Fibroblast of mammary gland (primary cell): ENCODE measurements around the gene HSDL2.

Experiments
- DNase-seq: peaks from one replicate; pipeline ENCODE4 v3.0.0-alpha.2; 2010; ENCODE audit warnings: low read depth
- H3K4me3 ChIP-seq: 2 replicates; pipeline ENCODE4 v1.5.1; 2011; ENCODE audit warnings: low read depth, mild to moderate bottlenecking, low read length, moderate library complexity; ENCODE audit not compliant: control insufficient read depth
- CTCF ChIP-seq: conservative IDR thresholded peaks from 2 replicates; pipeline ENCODE4 v1.5.1; 2011; ENCODE audit warnings: low read depth, low read length, inconsistent platforms; ENCODE audit not compliant: control insufficient read depth, insufficient read depth

Gene HSDL2

DNA sequence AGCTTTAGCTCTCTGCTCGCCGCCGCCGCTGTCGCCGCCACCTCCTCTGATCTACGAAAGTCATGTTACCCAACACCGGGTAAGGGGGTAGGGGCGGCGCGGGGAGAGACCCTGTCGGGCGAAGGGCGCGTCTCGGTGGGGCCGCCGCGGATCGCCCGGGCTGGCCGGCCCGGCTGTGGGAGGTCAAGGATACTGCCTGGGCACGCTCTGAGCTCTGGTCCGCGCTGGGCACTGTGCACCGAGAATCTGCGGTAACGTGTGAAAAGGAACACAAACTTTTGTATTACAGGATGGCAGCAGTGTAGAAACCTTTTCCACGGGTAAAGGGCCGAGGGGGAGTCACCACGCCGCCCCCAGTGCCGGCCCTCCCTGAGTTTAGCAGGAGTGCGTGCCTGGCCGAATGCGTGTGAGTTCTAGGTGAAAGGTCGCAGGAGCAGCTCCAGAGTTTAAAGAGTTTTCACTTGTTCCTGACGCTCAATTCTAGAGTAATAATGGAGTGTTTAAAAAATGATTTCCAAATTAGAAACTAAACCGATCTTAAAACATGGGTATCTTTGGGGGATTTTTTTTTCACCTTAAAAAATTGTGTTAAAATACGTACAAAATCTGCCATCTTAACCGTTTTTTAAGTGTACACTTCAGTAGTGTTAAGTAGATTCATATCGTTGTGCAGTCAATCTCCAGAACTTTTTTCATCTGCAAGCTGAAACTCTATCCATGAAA lies at the start of gene HSDL2:
Gene HSDL2, plus strand, starts transcription at position 7 of the 723 bp plus-strand sequence. Its CDS starts 56 bp downstream, at position 63.
- DNase-seq, result peak; percentile 50
- no peak for TF ChIP-seq CTCF
- peak within 1 kb of the TSS; percentile 93 for H3K4me3 ChIP-seq

- no peak for TF ChIP-seq CTCF
- H3K4me3 ChIP-seq, result peak overlapping the region; percentile 89
- DNase-seq, result no peak
These were observed 48.3 kb upstream of the HSDL2 start for GRCh38 chr9:112331674-112331952.

DNA sequence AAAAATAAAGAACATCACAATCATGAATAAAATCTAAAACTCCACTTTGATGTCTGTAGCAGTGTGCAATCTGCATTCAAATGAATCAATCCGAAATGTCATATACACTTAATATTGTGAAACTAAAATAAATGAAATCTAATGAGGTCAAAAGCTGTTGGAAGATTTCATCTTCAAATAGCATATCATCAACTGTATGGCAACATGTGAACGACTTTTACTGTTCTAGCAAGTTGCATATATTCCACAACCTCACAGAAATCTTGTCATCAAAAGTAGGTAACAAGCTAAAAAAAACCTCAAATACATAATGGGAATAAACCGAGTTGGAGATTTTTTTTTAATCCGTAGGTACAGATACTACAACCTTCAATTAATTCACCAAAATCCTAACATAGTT lies 47.7 kb upstream of the HSDL2 start:
- no peak for TF ChIP-seq CTCF
- no peak for DNase-seq
- peak overlapping the region; percentile 89 for H3K4me3 ChIP-seq

GRCh38 chr9:112332674-112332976 lies 47.3 kb upstream of the HSDL2 start:
- DNase-seq, result no peak
- H3K4me3 ChIP-seq, result peak overlapping the region; percentile 89
- TF ChIP-seq CTCF, result no peak

DNA sequence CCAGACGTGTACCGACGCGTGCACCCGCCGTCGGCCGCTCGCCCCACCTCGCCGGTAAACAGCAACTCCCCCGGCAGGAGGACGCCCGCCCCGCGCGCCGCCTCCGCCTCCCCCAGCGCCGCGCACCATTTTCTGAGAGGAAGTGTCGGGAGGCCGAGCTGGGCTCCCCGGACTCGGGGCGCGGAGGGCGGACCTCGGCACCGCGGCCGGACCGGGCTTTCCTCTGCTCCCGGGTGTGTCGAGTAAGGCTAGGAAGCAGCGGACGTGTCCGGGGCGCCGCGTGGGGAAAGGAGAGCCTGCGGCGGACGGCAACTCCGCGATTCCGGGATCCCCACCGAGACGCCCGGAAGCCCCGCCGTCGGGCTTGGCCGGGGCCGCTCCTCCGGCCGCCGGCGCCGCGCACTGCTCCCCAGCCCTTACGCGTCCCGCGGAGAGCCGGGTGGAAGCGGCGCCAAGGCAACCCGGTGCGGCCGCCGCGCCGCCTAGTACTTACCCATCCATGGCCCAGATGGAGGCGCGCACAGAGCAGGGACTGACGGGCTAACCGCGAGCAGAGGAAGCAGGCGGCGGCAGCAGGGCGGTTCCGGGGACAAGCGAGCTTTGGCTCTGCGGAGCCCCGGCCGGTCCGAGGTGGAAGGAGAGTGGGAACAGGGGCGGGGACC lies 46.8 kb upstream of the HSDL2 start, which contains the start of gene PTBP3:
Gene PTBP3, minus strand, starts transcription at position 643 of the 662 bp plus-strand sequence. CDS start 35,754 bp downstream, outside the sequence.
- peak; percentile 56 for DNase-seq
- H3K4me3 ChIP-seq, result peak within 1 kb of the TSS; percentile 89
- no peak for TF ChIP-seq CTCF

GRCh38 chr9:112333639-112334431 lies 46.1 kb upstream of the HSDL2 start:
- peak overlapping the region; percentile 89 for H3K4me3 ChIP-seq
- DNase-seq, result peak; percentile 93

More at GRCh38 chr9:112333639-112334431, 46.1 kb upstream of the HSDL2 start:
- TF ChIP-seq CTCF, result peak; percentile 41
